HG02798 (cell line): ENCODE data around the gene PEX7.
"Not testable (repeated sequence)": the region's sequence is repeated elsewhere in the genome, so short reads cannot be mapped to it uniquely, and the experiment has no call there.

Experiments used
- ATAC-seq: cut with Tn5 transposase; IDR thresholded peaks from one replicate; pipeline ENCODE4 v1.9.1; 2021; ENCODE audit warnings: mild to moderate bottlenecking; ENCODE audit not compliant: unreplicated experiment, poor library complexity

Gene PEX7

DNA sequence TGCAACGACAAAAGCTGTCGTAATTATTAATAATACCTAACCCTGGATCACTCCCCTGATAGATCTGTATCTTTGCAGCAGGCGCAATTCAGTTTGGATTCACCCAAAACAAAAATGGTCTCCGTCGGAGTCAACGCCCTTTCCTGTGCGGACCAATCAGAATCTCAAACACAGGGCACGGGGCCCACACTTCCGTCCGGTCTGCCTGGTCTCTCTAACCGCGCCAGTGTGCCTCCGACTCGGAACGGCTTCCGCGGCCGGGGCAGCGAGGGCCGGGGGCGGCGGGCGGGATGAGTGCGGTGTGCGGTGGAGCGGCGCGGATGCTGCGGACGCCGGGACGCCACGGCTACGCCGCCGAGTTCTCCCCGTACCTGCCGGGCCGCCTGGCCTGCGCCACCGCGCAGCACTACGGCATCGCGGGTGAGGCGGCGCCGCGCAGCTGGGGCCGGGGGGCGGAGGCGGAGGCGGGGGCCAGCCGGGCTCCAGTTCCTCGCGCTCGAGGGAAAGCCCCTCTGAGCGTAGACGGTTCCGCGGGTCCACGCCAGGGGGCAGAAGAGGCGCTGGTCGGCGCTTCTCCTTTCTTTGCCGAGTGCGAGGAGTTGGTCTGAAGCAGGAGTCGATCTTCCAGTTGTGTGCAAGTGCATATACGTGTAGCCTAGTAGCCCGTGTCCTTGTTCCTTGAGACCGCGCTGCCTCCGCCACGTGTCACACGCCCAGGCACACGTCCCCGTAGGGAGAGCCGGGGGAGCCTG, at the start of gene PEX7:
TSS of gene PEX7 (plus strand) at position 217 of the 752 bp plus-strand sequence. CDS start at position 291, 74 bp downstream.
- peak; percentile 97 for ATAC-seq

- ATAC-seq: peak; percentile 77
Observed at GRCh38 chr6:136772685-136773472, 49.5 kb upstream of the PEX7 start.

DNA sequence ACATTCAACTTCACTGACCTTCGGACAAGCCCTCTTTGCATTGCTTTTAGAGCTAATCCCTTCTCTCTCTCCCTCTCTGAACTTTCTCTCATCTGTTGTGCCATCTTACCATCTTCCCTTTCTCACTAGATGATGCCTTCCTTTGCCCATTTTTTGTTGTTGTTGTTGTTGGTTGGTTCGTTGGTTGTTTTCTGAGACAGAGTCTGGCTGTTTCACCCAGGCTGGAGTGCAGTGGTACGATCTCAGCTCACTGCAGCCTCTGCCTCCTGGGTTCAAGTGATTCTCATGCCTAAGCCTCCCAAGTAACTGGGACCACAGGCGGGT, 49.0 kb upstream of the PEX7 start:
- no peak for ATAC-seq

DNA sequence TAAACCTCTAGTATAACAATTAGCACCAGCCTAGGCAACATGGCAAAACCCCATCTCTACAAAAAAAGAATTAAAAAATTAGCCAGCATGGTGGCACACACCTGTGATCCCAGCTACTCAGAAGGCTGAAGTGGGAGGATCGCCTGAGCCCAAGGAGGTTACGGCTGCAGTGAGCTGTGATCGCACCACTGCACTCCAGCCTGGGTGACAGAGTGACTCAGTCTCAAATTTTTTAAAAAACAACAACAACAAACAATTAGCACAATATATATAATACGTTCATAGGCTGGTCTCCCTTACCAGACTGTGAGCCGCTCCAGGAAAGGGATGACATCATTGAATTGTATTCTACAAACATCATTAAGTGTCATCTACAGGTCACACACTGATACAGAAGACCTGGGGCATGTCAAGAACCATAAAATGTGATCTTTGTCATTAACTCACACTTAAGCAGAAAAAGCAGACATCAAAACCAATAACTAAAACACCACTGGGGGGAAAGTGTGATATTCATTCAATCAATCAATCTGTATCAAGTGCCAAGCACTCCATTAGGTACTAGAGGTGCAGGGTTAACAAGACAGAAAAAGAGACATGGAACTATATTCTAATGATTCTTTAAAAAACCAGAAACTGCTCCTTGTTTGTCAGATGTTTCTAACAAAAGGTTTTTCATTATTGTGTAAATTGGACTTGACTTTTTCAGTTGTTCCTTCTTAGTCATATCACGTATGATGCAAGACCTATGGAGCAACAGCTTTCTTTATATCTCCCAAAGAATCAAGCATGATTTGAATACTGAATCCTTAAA, 48.0 kb upstream of the PEX7 start:
- ATAC-seq: no peak

- ATAC-seq: no peak
Observed at GRCh38 chr6:136775081-136775480, 47.3 kb upstream of the PEX7 start.

GRCh38 chr6:136775548-136775947, 46.8 kb upstream of the PEX7 start:
- no peak for ATAC-seq

DNA sequence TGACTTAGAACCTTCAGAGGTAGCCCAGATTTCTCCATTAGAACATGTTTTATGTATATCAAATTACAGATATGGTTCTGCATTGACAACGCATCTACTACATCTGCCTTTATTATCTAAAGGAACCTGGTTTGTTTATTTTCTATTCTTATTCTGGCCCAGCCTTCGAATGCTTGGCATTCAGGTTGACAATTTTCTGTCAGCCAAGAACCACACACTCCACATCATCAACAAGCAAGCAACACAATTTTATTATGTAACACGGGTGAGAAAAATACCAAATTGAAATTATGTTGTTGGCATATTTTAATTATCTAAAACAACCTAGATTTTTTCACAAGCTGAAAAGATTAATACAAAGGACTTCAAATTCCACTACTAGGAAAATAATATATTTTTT, 44.7 kb upstream of the PEX7 start:
- ATAC-seq: no peak

GRCh38 chr6:136779682-136780081, 42.7 kb upstream of the PEX7 start:
- no peak for ATAC-seq

DNA sequence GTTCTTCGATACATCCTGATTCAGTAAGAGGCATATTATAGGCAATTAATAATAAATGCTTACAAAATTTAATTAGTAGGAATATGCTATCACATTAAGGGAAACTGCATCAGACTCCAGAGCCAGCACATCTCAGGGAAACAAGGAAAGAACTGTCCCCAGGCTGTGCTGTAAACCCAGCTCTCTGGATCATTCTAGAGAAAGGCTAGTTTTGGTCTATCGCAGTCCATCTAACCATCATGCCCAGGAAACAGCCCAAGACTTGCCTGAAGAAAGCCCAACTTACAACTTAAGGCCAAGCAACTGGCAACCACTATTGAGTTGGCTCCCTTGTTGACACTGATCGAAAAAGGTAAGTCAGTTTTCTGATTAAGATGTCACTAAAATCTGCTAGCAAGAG, 41.4 kb upstream of the PEX7 start:
- ATAC-seq: no peak

DNA sequence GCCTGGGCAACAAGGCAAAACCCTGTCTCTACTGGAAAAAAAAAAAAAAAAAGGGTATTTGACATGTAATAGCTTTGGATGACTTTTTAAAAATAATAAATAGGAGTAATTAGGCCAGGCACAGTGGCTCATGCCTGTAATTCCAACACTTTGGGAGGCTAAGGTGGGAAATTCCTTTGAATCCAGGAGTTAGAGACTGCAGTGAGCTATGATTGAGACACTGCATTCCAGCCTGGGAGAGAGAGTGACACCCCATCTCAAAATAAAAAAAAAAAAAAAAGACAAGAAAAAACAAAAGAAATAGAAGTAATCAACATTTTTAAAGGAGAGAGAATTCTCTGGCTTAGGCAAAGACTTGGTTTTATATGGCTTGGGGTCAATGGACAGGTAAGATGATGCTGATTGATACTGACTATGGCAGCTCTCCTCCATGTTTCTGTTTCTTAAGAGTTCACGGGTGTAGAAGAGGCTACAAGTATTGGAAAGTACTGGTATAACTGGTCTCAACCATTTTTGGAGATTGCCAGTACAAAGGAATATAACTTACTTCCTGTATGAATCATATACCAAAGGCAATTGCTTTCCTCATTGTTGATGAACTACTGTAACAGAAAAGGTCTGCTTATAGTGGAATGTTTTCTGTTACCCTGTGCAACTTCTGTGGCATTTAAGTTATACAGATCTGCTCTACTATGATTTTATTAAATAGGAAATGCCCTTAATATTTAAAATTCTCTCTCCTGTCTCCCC, 40.2 kb upstream of the PEX7 start:
- no peak for ATAC-seq

GRCh38 chr6:136783021-136783420, 39.4 kb upstream of the PEX7 start:
- no peak for ATAC-seq

DNA sequence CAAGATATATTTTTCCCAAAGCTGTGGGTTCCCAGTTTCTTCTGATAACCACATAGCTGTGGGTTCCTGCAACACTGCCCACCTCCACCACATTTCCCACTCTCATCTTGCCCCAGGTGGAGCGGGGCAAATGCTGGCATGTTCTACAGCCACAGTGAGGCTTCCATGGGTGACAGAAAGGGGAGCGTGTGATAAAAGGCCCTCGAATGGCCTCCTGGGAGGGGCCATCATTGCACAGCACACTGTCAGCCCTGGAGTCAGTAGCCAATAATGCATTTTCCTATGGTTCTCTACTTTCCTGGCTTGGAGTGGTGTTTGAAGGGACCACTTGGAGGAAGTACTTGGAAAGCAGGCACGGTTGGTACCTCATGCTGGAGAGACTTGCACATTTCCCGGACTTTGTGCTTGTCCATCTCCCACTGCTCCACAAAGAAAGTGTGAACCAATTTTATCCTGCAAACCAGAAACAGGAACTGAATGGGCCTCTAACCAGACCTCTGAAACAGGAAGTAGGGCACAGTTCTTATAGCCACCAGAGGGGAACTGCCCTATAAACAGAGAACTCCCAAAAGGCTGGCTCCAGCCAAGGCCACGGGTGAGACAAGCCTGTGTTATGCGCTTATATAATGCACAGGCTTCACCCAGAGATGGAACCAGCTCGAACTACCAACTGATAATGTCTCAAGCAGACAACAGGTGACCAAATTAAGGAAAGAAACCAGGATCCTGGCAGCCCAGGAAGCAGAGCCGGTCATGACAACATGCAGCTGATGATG, 38.7 kb upstream of the PEX7 start:
- peak; percentile 63 for ATAC-seq

DNA sequence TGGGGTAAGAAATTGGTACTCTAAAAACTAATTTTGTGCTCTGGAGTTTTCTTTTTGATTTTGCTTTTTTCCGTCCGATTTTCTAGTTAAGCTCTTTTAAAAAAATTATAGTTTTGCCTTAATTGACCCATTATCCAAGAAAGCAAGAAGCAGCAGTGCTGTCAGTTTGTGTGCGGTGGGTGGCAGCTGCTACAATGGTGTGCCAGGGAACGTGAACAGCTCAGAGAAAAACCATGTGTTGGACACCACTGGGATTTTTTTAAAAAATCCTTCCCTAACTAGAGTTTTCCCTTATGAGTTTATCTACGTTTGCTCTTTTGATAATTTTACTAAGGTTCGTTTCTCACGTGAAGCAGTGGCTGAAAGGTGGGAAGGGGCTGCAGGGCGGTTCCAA, 38.1 kb upstream of the PEX7 start:
- no peak for ATAC-seq

DNA sequence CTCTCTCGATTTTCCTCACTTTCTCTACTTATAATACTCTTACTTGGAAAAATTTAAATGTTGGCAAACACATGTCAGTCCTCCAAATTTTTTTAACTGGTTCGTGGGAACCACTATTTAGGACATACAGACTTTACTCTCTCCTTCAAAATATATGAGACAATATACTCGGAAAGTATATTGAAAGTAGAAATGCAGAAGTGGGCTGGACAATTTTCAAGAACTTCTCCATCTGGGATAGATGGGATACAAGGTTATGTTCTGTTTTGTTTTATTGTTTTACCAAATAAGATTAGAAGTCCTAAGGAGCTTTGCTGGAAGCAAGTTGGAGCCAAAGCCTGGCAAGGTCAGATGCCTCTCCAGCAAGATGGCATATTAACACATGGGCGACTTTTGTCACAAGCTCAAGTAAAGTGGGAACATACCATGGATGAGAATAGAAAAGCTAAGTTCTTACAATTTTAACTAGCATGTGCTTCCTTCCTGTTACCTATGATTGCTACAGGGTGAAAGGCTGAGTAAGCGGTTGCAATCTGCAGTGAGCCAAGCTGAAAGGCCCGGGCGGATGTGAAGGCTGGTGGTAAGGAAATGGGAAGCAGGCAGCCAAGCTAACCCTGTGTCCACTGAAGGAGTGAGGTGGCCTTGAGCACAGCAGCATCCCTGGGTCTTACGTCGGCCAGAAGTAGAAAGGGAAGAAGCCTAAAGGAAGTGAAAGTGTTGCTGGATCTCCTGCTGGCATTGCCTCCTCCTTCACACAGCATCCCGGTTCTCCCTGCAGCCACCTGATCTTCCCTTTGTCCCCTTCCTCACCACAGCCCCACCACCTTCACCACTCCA, 37.3 kb upstream of the PEX7 start:
- ATAC-seq: peak; percentile 36

- ATAC-seq: no peak
Observed at GRCh38 chr6:136786658-136787057, 35.7 kb upstream of the PEX7 start.

DNA sequence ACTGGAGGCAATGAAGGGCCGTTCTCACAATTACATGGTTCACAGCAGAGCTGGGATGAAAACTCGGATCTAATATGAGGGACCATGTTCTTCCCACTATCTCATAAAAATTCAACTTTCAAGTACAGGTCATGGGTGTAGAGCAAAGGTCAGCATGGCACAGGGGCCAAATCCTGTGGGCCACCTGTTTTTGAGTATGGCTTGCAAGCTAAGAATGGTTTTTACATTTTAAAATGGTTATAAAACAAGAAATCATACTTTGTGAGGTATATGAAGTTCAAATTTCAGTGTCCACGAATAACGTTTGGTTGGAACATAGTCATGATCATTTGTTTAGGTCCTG, 34.7 kb upstream of the PEX7 start:
- no peak for ATAC-seq

GRCh38 chr6:136788069-136788902, 34.1 kb upstream of the PEX7 start:
- peak; percentile 15 for ATAC-seq

- not testable (repeated sequence) for ATAC-seq
Observed at GRCh38 chr6:136789440-136789839, 33.0 kb upstream of the PEX7 start.
